GM12878 (cell line): ENCODE results near the gene FRMPD2. TPM values are rescaled to one million over a fixed set of nuclear protein-coding genes. Genes with fewer than 3 reads are reported as not detected.

ENCODE experiments used
- ATAC-seq: fragments of 200-7000 bp; cut with Tn5 transposase; 3 replicates; pipeline ENCODE4 v1.9.1; 2020; ENCODE audit warnings: mild to moderate bottlenecking, moderate library complexity
- BruUV-seq: library from RNA; stranded (reverse); fragments of 400-500 nt; replicated peaks from 2 replicates; lab custom pipeline; 2021; lab: Mats Ljungman, UMichigan
- CTCF ChIA-PET: fragments of 300-600 bp; sonication (Branson Sonifier 250); formaldehyde crosslinking; extraction: SDS; loops from one replicate; lab custom pipeline; 2021; ENCODE audit warnings: inconsistent platforms; lab: Yijun Ruan, JAX
- POLR2A ChIA-PET: fragments of 350-600 bp; formaldehyde crosslinking; extraction: SDS; loops from one replicate; lab custom pipeline; 2021; ENCODE audit warnings: inconsistent platforms; lab: Charles Lee
- RAD21 ChIA-PET: fragments of 300-600 bp; sonication (Branson Sonifier 250); formaldehyde crosslinking; loops from one replicate; lab custom pipeline; 2023; ENCODE audit warnings: antibody characterized with exemption; ENCODE audit not compliant: unreplicated experiment; lab: Charles Lee
- SMC1A ChIA-PET: fragments of 300-600 bp; sonication (Branson Sonifier 250); formaldehyde crosslinking; loops from one replicate; lab custom pipeline; 2023; ENCODE audit not compliant: unreplicated experiment, uncharacterized antibody; lab: Charles Lee
- DNase-seq: peaks from one replicate; pipeline ENCODE4 v3.0.0-alpha.2; 2011; ENCODE audit warnings: low read depth, low spot score
- FAIRE-seq: peaks from 3 replicates; lab custom pipeline; 2011; peaks lifted over from hg19 to GRCh38; lab: Jason Lieb, UNC
- H2AFZ ChIP-seq: 2 replicates; pipeline ENCODE4 v1.6.0; 2011; ENCODE audit warnings: low read depth, low read length, control low read depth; ENCODE audit not compliant: control insufficient read depth
- H3K27ac ChIP-seq: 2 replicates; pipeline ENCODE4 v1.5.1; 2011; ENCODE audit warnings: control low read depth; ENCODE audit not compliant: control insufficient read depth, insufficient read depth
- H3K27me3 ChIP-seq, 2 experiments: replicated peaks in 1 of 2; 2 replicates each; pipeline versions ENCODE4 v1.6.0 to v1.6.1; 2011; ENCODE audit warnings: low read length in 1 of 2; ENCODE audit not compliant: control insufficient read depth in 2 of 2, insufficient read depth in 2 of 2
- H3K36me3 ChIP-seq, 2 experiments: 2 replicates each; pipeline ENCODE4 v1.5.1; 2011; ENCODE audit warnings: low read length in 1 of 2; ENCODE audit not compliant: control insufficient read depth in 2 of 2, insufficient read depth in 2 of 2
- H3K4me1 ChIP-seq: 2 replicates; pipeline ENCODE4 v1.6.1; 2011; ENCODE audit warnings: mild to moderate bottlenecking, low read length, moderate library complexity, mixed read lengths; ENCODE audit not compliant: control insufficient read depth, insufficient read depth
- H3K4me2 ChIP-seq: 2 replicates; pipeline ENCODE4 v1.6.0; 2011; ENCODE audit warnings: control low read depth; ENCODE audit not compliant: control insufficient read depth, insufficient read depth
- H3K4me3 ChIP-seq: fragments of 200-600 bp; sonication (generic); 2 replicates; pipeline ENCODE4 v1.5.1; 2016
- H3K79me2 ChIP-seq: 2 replicates; pipeline ENCODE4 v1.6.0; 2011; ENCODE audit warnings: low read length; ENCODE audit not compliant: control insufficient read depth, insufficient read depth
- H3K9ac ChIP-seq: 2 replicates; pipeline ENCODE4 v1.8.0; 2011; ENCODE audit warnings: low read length, control low read depth, mixed read lengths; ENCODE audit not compliant: control insufficient read depth, insufficient read depth
- H3K9me3 ChIP-seq: replicated peaks from 3 replicates; pipeline ENCODE4 v1.5.1; 2011; ENCODE audit warnings: mild to moderate bottlenecking, low read length; ENCODE audit not compliant: control insufficient read depth, insufficient read depth
- H4K20me1 ChIP-seq: 2 replicates; pipeline ENCODE4 v1.6.0; 2011; ENCODE audit not compliant: control insufficient read depth, insufficient read depth
- GABPA ChIP-seq: IDR thresholded peaks from 2 replicates; pipeline ENCODE4 v1.6.1; 2014; ENCODE audit warnings: antibody characterized with exemption, low read depth, mild to moderate bottlenecking, inconsistent platforms
- MTA3 ChIP-seq: IDR thresholded peaks from 2 replicates; pipeline ENCODE4 v1.6.1; 2012; ENCODE audit warnings: low read length, inconsistent platforms, borderline replicate concordance
- NFIC ChIP-seq: IDR thresholded peaks from 2 replicates; pipeline ENCODE4 v1.6.1; 2012; ENCODE audit warnings: low read depth, mild to moderate bottlenecking, inconsistent platforms, low read length, moderate library complexity
- PML ChIP-seq: IDR thresholded peaks from 2 replicates; pipeline ENCODE4 v1.6.1; 2012; ENCODE audit warnings: low read length, inconsistent platforms
- SUPT20H ChIP-seq: IDR thresholded peaks from 2 replicates; pipeline ENCODE4 v1.6.1; 2011; ENCODE audit warnings: low read depth, mild to moderate bottlenecking, low read length, moderate library complexity, borderline replicate concordance; ENCODE audit not compliant: control insufficient read depth
- TAF1 ChIP-seq: IDR thresholded peaks from 2 replicates; pipeline ENCODE4 v1.6.1; 2011; ENCODE audit warnings: mild to moderate bottlenecking, low read depth, low read length, borderline replicate concordance
- TCF7 ChIP-seq: IDR thresholded peaks from 2 replicates; pipeline ENCODE4 v1.6.1; 2014; ENCODE audit warnings: antibody characterized with exemption, borderline replicate concordance
- ZZZ3 ChIP-seq: IDR thresholded peaks from 2 replicates; pipeline ENCODE4 v1.6.1; 2011; ENCODE audit warnings: low read depth; ENCODE audit not compliant: control insufficient read depth, insufficient read length
- WGBS: methylation state at CpG from one replicate; pipeline ENCODE4 v1.1.6; 2016; ENCODE audit warnings: low lambda C conversion rate; ENCODE audit not compliant: insufficient replicate concordance, insufficient coverage; ENCODE audit errors: missing lambda C conversion rate; 5-methylcytosine and 5-hydroxymethylcytosine counted together
- in situ Hi-C: fragments of 300-500 bp; cut with MboI; formaldehyde crosslinking; loops from 9 replicates; pipeline ENCODE4 v1.14.3; 2018; ENCODE audit warnings: mixed read lengths
- intact Hi-C: fragments of 100-400 bp; cut with micrococcal nuclease; formaldehyde crosslinking; loops from one replicate; pipeline ENCODE4 v1.14.2; 2022; ENCODE audit not compliant: unreplicated experiment
- polyA plus RNA-seq, 11 experiments: library from polyadenylated mRNA; depleted of rRNA in 4 of 11; unstranded in 6 of 11; stranded (reverse) in 5 of 11; fragments of >200 nt; fragmentation: Nextera tagmentation in 4 of 11; fragmentation: Illumina TruSeq in 1 of 11; extraction: Ambion mirVana in 4 of 11; extraction: Trizol in 1 of 11; gene quantifications; 1 replicate in 1 of 11; 2 replicates in 10 of 11; pipeline versions ENCODE4 v1.2.1 to v1.2.3, GENCODE V29; 2011 to 2016; ENCODE audit warnings: inconsistent platforms in 2 of 11, missing spikeins in 2 of 11, low read depth in 1 of 11
- total RNA-seq, 4 experiments: library from RNA; depleted of rRNA in 3 of 4; stranded (reverse); fragments of >200 nt in 3 of 4; fragmentation: Illumina TruSeq in 1 of 4; extraction: Trizol in 1 of 4; gene quantifications; 2 replicates each; pipeline versions ENCODE4 v1.2.1 to v1.2.3, GENCODE V29; 2013 to 2021
- TF ChIP-seq, protein P1 (sequence below), 3 experiments: IDR thresholded peaks in 2 of 3; conservative IDR thresholded peaks in 1 of 3; 2 replicates each; pipeline ENCODE4 v1.5.1; 2011; ENCODE audit warnings: low read depth in 3 of 3, low read length in 3 of 3, mild to moderate bottlenecking in 3 of 3, control low read depth in 2 of 3, moderate library complexity in 2 of 3, inconsistent platforms in 1 of 3, mixed read lengths in 1 of 3; ENCODE audit not compliant: control insufficient read depth in 2 of 3, insufficient read depth in 1 of 3; ENCODE audit errors: extremely low read depth in 1 of 3

Gene FRMPD2
- total and polyA plus RNA-seq, 10 of the 15 experiments (the other 5 are each of a cell fraction or from before 2014, with no cell fraction given), result 0.38 to 5.7 (median 1.4) TPM

DNA sequence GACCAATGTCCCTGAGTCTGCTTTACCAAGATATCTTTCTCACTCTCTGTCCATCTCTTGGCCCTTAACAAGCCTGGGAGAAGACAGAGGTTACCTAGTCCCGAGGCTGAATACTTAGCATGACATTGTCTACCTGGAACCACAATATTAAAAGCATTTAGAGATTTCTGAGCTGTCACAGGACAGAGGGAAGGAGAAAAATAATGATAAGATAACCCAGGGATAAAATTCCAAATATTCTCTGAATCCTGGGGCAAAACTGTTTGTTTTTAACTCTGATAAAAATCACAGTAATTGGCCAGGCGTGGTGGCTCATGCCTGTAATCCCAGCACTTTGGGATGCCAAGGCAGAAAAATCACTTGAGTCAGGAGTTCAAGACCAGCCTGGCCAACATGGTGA, 19.9 kb upstream of the FRMPD2 start:
- H3K4me3 ChIP-seq, result no peak overlapping the region
- BruUV-seq, result no TSS peak
- ChIA-PET SMC1A (interaction anchor here (1.0 to 1.5 kb wide), 3 partner anchors 9 to 16 kb away, joined by 4 read pairs; no protein-coding TSS in a partner anchor), CTCF (interaction anchor here (0.6 to 1.3 kb wide), 3 partner anchors 15 to 24 kb away, joined by 3 to 5 read pairs (median 4); no protein-coding TSS in a partner anchor), RAD21 (no interaction called here), POLR2A (no interaction called here)
- ATAC-seq (no peak), DNase-seq (no peak), FAIRE-seq (no peak)
- no peaks in the 10 kb centered on the region for H3K79me2 ChIP-seq
- H4K20me1 ChIP-seq, result no peaks in the 10 kb centered on the region
- no peaks in the 10 kb centered on the region for H3K36me3 ChIP-seq
- intact Hi-C loops (no loop called here), in situ Hi-C loops (no loop called here)
- WGBS, result 23% methylated on average over 2 of the region's 2 CpGs
- no peak overlapping the region for H3K9ac ChIP-seq
- no peaks in the 10 kb centered on the region; the same call in 2 of the 3 replicates for H3K9me3 ChIP-seq
- no peak overlapping the region for H2AFZ ChIP-seq
- no peak overlapping the region for H3K4me2 ChIP-seq
- peaks cover 11% of the 10 kb centered on the region for H3K4me1 ChIP-seq
- H3K27me3 ChIP-seq, result no peaks in the 10 kb centered on the region
- TF ChIP-seq TCF7 (no peak), TAF1 (no peak), GABPA (no peak)
- no peak overlapping the region for H3K27ac ChIP-seq

- SMC1A ChIA-PET, result interaction anchor here (7.3 kb wide), 1 partner anchor 9 kb away, joined by 82 read pairs; no protein-coding TSS in a partner anchor
- RAD21 ChIA-PET, result interaction anchor here (4.6 kb wide), 1 partner anchor 8 kb away, joined by 31 read pairs; no protein-coding TSS in a partner anchor
- ATAC-seq (no peak), FAIRE-seq (no peak)
- H3K36me3 ChIP-seq, result no peaks in the 10 kb centered on the region
- WGBS, result 100% methylated on average over 3 of the region's 3 CpGs
- no peaks in the 10 kb centered on the region for H3K27me3 ChIP-seq
- in situ Hi-C loops, result no loop called here
- H3K79me2 ChIP-seq, result no peaks in the 10 kb centered on the region
- no TSS peak for BruUV-seq
- CTCF ChIA-PET, result interaction anchor here (1.2 kb wide), 1 partner anchor 12 kb away, joined by 5 read pairs; no protein-coding TSS in a partner anchor
- no peak overlapping the region for H3K9ac ChIP-seq
- H3K9me3 ChIP-seq, result no peaks in the 10 kb centered on the region; the same call in 2 of the 3 replicates
- peaks cover 21% of the 10 kb centered on the region for H3K4me1 ChIP-seq
- no peaks in the 10 kb centered on the region for H4K20me1 ChIP-seq
- POLR2A ChIA-PET, result interaction anchor here (0.8 kb wide), 1 partner anchor 18 kb away, joined by 3 read pairs; no protein-coding TSS in a partner anchor
- no peak overlapping the region for H3K4me3 ChIP-seq
- TF ChIP-seq PML, result no peak
- TF ChIP-seq SUPT20H, result no peak
- no peak for TF ChIP-seq NFIC
- TF ChIP-seq ZZZ3, result no peak
- no peak for TF ChIP-seq MTA3
- TF ChIP-seq, protein P1, sequence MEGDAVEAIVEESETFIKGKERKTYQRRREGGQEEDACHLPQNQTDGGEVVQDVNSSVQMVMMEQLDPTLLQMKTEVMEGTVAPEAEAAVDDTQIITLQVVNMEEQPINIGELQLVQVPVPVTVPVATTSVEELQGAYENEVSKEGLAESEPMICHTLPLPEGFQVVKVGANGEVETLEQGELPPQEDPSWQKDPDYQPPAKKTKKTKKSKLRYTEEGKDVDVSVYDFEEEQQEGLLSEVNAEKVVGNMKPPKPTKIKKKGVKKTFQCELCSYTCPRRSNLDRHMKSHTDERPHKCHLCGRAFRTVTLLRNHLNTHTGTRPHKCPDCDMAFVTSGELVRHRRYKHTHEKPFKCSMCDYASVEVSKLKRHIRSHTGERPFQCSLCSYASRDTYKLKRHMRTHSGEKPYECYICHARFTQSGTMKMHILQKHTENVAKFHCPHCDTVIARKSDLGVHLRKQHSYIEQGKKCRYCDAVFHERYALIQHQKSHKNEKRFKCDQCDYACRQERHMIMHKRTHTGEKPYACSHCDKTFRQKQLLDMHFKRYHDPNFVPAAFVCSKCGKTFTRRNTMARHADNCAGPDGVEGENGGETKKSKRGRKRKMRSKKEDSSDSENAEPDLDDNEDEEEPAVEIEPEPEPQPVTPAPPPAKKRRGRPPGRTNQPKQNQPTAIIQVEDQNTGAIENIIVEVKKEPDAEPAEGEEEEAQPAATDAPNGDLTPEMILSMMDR (IDR thresholded peaks at IDR 0.05 in 2 of 3, conservative IDR thresholded peaks at IDR 0.05 in 1 of 3; ENCODE audit: control insufficient read depth in 2 of 3, extremely low read depth in 1 of 3, insufficient read depth in 1 of 3, low read depth in 3 of 3, low read length in 3 of 3), result no peak
- TF ChIP-seq, all 136 proteins: peak for 0
- H3K27ac ChIP-seq, result no peak overlapping the region
- no peak overlapping the region for H3K4me2 ChIP-seq
- intact Hi-C loops, result no loop called here
- H2AFZ ChIP-seq, result no peak overlapping the region
- no peak for DNase-seq
Measured at GRCh38 chr10:48292616-48293015, 18.1 kb upstream of the FRMPD2 start.
